H9 (cell line): ENCODE data around the gene MYO18B. TPM values are rescaled to one million over a fixed set of nuclear protein-coding genes. Genes with fewer than 3 reads are reported as not detected.

ENCODE experiments used
- DNase-seq: peaks from one replicate; pipeline ENCODE4 v3.0.0-alpha.2; 2017
- H2AFZ ChIP-seq: one replicate; pipeline ENCODE4 v1.6.1; 2013; ENCODE audit warnings: mild to moderate bottlenecking, low read length, control low read depth, moderate library complexity
- H2AK5ac ChIP-seq: 2 replicates; pipeline ENCODE4 v1.6.1; 2013; ENCODE audit warnings: low read length, control low read depth, mixed read lengths; ENCODE audit not compliant: insufficient read length
- H2BK120ac ChIP-seq: one replicate; pipeline ENCODE4 v1.6.1; 2013; ENCODE audit warnings: low read depth, mild to moderate bottlenecking, low read length, control low read depth, inconsistent platforms; ENCODE audit not compliant: poor library complexity, severe bottlenecking
- H2BK12ac ChIP-seq: 2 replicates; pipeline ENCODE4 v1.6.1; 2013; ENCODE audit warnings: low read length, control low read depth, mixed read lengths, low read depth; ENCODE audit not compliant: insufficient read length
- H2BK15ac ChIP-seq: 2 replicates; pipeline ENCODE4 v1.6.1; 2013; ENCODE audit warnings: low read depth, low read length, control low read depth
- H2BK20ac ChIP-seq: one replicate; pipeline ENCODE4 v1.6.1; 2013; ENCODE audit warnings: low read depth, mild to moderate bottlenecking, low read length, control low read depth, inconsistent platforms; ENCODE audit not compliant: poor library complexity, severe bottlenecking
- H2BK5ac ChIP-seq: 2 replicates; pipeline ENCODE4 v1.6.1; 2013; ENCODE audit warnings: low read length, control low read depth, mixed read lengths; ENCODE audit not compliant: insufficient read length
- H3K14ac ChIP-seq: 2 replicates; pipeline ENCODE4 v1.6.1; 2013; ENCODE audit warnings: low read length, control low read depth; ENCODE audit not compliant: insufficient read depth
- H3K18ac ChIP-seq: 2 replicates; pipeline ENCODE4 v1.6.1; 2013; ENCODE audit warnings: low read depth, mild to moderate bottlenecking, mixed read lengths, low read length, control low read depth; ENCODE audit not compliant: insufficient read length
- H3K23ac ChIP-seq: 2 replicates; pipeline ENCODE4 v1.6.1; 2013; ENCODE audit warnings: low read length, control low read depth, mixed read lengths, low read depth; ENCODE audit not compliant: insufficient read length
- H3K23me2 ChIP-seq: 2 replicates; pipeline ENCODE4 v1.6.1; 2013; ENCODE audit warnings: low read depth, mild to moderate bottlenecking, mixed read lengths, low read length, control low read depth; ENCODE audit not compliant: insufficient read length, poor library complexity, severe bottlenecking
- H3K27ac ChIP-seq: 2 replicates; pipeline ENCODE4 v1.5.1; 2013; ENCODE audit warnings: low read length, control low read depth, mixed read lengths, low read depth; ENCODE audit not compliant: insufficient read length
- H3K27me3 ChIP-seq: 2 replicates; pipeline ENCODE4 v1.6.1; 2013; ENCODE audit warnings: low read length, control low read depth, inconsistent platforms; ENCODE audit not compliant: insufficient read depth
- H3K4ac ChIP-seq: 2 replicates; pipeline ENCODE4 v1.6.1; 2013; ENCODE audit warnings: low read depth, mild to moderate bottlenecking, control low read depth, inconsistent platforms, low read length, moderate library complexity
- H3K4me1 ChIP-seq: 2 replicates; pipeline ENCODE4 v1.6.1; 2013; ENCODE audit warnings: low read length, control low read depth, inconsistent platforms; ENCODE audit not compliant: insufficient read depth
- H3K4me2 ChIP-seq: 2 replicates; pipeline ENCODE4 v1.6.1; 2013; ENCODE audit warnings: low read length, control low read depth, mixed read lengths; ENCODE audit not compliant: insufficient read length, insufficient read depth
- H3K56ac ChIP-seq: 2 replicates; pipeline ENCODE4 v1.6.1; 2013; ENCODE audit warnings: low read depth, mild to moderate bottlenecking, mixed read lengths, low read length, control low read depth; ENCODE audit not compliant: insufficient read length
- H3K79me1 ChIP-seq: 2 replicates; pipeline ENCODE4 v1.6.1; 2013; ENCODE audit warnings: low read depth, mild to moderate bottlenecking, moderate library complexity, low read length, control low read depth, inconsistent platforms; ENCODE audit not compliant: insufficient read depth, poor library complexity, severe bottlenecking
- H3K79me2 ChIP-seq: 2 replicates; pipeline ENCODE4 v1.6.1; 2013; ENCODE audit warnings: low read length, control low read depth, inconsistent platforms; ENCODE audit not compliant: insufficient read depth
- H3K9ac ChIP-seq: 2 replicates; pipeline ENCODE4 v1.6.1; 2013; ENCODE audit warnings: low read length, control low read depth, mixed read lengths; ENCODE audit not compliant: insufficient read length; ENCODE audit errors: extremely low read depth
- H3K9me3 ChIP-seq: one replicate; pipeline ENCODE4 v1.6.1; 2013; ENCODE audit warnings: low read depth, low read length, inconsistent platforms; ENCODE audit not compliant: control insufficient read depth
- H3T11ph ChIP-seq: one replicate; pipeline ENCODE4 v1.6.1; 2013; ENCODE audit warnings: mild to moderate bottlenecking, low read length, control low read depth, inconsistent platforms
- H4K20me1 ChIP-seq: one replicate; pipeline ENCODE4 v1.6.1; 2013; ENCODE audit not compliant: control insufficient read depth, insufficient read length, insufficient read depth
- H4K5ac ChIP-seq: 2 replicates; pipeline ENCODE4 v1.6.1; 2013; ENCODE audit warnings: low read depth, mild to moderate bottlenecking, mixed read lengths, low read length, control low read depth; ENCODE audit not compliant: insufficient read length
- H4K8ac ChIP-seq: replicated peaks from 2 replicates; pipeline ENCODE4 v1.6.1; 2013; ENCODE audit warnings: low read length, control low read depth, mixed read lengths, low read depth; ENCODE audit not compliant: insufficient read length
- H4K91ac ChIP-seq: 2 replicates; pipeline ENCODE4 v1.6.1; 2013; ENCODE audit warnings: low read depth, mild to moderate bottlenecking, moderate library complexity, mixed read lengths, low read length, control low read depth; ENCODE audit not compliant: insufficient read length
- H3K27ac Mint-ChIP-seq, 3 experiments: 2 replicates in 2 of 3; 3 replicates in 1 of 3; pipeline ENCODE4 v1.8.0; 2020 to 2021; ENCODE audit warnings: mixed read lengths in 3 of 3, mild to moderate bottlenecking in 1 of 3, moderate library complexity in 1 of 3
- H3K27me3 Mint-ChIP-seq: 2 replicates; pipeline ENCODE4 v1.8.0; 2021; ENCODE audit warnings: low read depth, mild to moderate bottlenecking, moderate library complexity, mixed read lengths
- H3K36me3 Mint-ChIP-seq, 3 experiments: 2 replicates in 2 of 3; 3 replicates in 1 of 3; pipeline ENCODE4 v1.8.0; 2020 to 2021; ENCODE audit warnings: low read depth in 3 of 3, mixed read lengths in 3 of 3; ENCODE audit not compliant: insufficient read depth in 1 of 3
- H3K4me1 Mint-ChIP-seq, 2 experiments: 2 replicates each; pipeline ENCODE4 v1.8.0; 2020; ENCODE audit warnings: mixed read lengths in 2 of 2
- H3K4me3 Mint-ChIP-seq, 2 experiments: 2 replicates in 1 of 2; 3 replicates in 1 of 2; pipeline ENCODE4 v1.8.0; 2020 to 2021; ENCODE audit warnings: mild to moderate bottlenecking in 2 of 2, mixed read lengths in 2 of 2, moderate library complexity in 1 of 2
- H3K9me3 Mint-ChIP-seq, 2 experiments: 2 replicates in 1 of 2; 3 replicates in 1 of 2; pipeline ENCODE4 v1.8.0; 2020; ENCODE audit warnings: mild to moderate bottlenecking in 2 of 2, mixed read lengths in 2 of 2, moderate library complexity in 1 of 2
- CTCF ChIP-seq: fragments of 200-600 bp; sonication (generic); conservative IDR thresholded peaks from 3 replicates; pipeline ENCODE4 v1.8.0; 2021; ENCODE audit warnings: antibody characterized with exemption, mild to moderate bottlenecking
- WGBS: extraction: QIAGEN DNeasy Blood & Tissue Kit; methylation state at CpG from one replicate; pipeline ENCODE4 v1.1.7; 2013; ENCODE audit warnings: missing lambda C conversion rate, low lambda C conversion rate, mixed read lengths; ENCODE audit not compliant: insufficient read length; ENCODE audit errors: extremely low coverage; 5-methylcytosine and 5-hydroxymethylcytosine counted together
- total RNA-seq: library from RNA; stranded (reverse); gene quantifications from 2 replicates; pipeline ENCODE4 v1.2.1, GENCODE V29; 2021

Gene MYO18B
- total RNA-seq, 1 experiment from 2014 or later = 0.46 TPM

- Histone ChIP-seq H3K4ac (no peak overlapping the region), H2AK5ac (no peak overlapping the region), H4K8ac (no peak overlapping the region), H4K20me1 (no peaks in the 10 kb centered on the region), H2BK15ac (no peak overlapping the region), H2BK12ac (no peak overlapping the region), H2BK20ac (no peak overlapping the region), H3K18ac (no peak overlapping the region), H3K9ac (no peak overlapping the region), H4K5ac (no peak overlapping the region), H3K27ac (no peak overlapping the region), H3T11ph (no peak overlapping the region), H4K91ac (no peak overlapping the region), H3K14ac (no peak overlapping the region), H3K4me2 (no peak overlapping the region), H3K79me1 (no peaks in the 10 kb centered on the region), H3K79me2 (no peaks in the 10 kb centered on the region), H3K23me2 (no peaks in the 10 kb centered on the region), H2AFZ (no peak overlapping the region), H3K27me3 (no peaks in the 10 kb centered on the region), H3K56ac (no peak overlapping the region), H3K23ac (no peak overlapping the region), H3K4me1 (no peaks in the 10 kb centered on the region), H2BK120ac (no peak overlapping the region), H2BK5ac (no peak overlapping the region), H3K9me3 (no peaks in the 10 kb centered on the region)
- Mint-ChIP-seq H3K36me3 (no peaks in the 10 kb centered on the region), H3K9me3 (no peaks in the 10 kb centered on the region), H3K4me3 (no peak overlapping the region), H3K27me3 (peaks cover 11% of the 10 kb centered on the region), H3K4me1 (peaks cover 0 to 2% of the 10 kb centered on the region in 2 experiments; a peak in 1 of 4 replicates), H3K27ac (no peak overlapping the region)
- DNase-seq = no peak
- TF ChIP-seq CTCF = no peak
- no CpG with 5 or more reads among the region's 3 CpGs for WGBS
These were observed 153.7 kb downstream of the MYO18B start for GRCh38 chr22:25895678-25896077.
